HAP-1 (cell line): ENCODE data around the gene VAMP1.
"Not testable (repeated sequence)": the region's sequence is repeated elsewhere in the genome, so short reads cannot be mapped to it uniquely, and the experiment has no call there.

Experiments used
- DNase-seq, 2 experiments: peaks; one replicate each; pipeline ENCODE4 v3.0.0-alpha.2; 2016 to 2020; ENCODE audit warnings: low spot score in 2 of 2
- H3K27me3 ChIP-seq: fragments of 250-450 bp; sonication (Bioruptor Pico); 2 replicates; pipeline ENCODE4 v1.5.1; 2020; ENCODE audit warnings: low read depth, mild to moderate bottlenecking, moderate library complexity
- H3K36me3 ChIP-seq: fragments of 250-450 bp; sonication (Bioruptor Pico); replicated peaks from 2 replicates; pipeline ENCODE4 v1.5.1; 2020; ENCODE audit warnings: mild to moderate bottlenecking
- H3K4me1 ChIP-seq: fragments of 250-450 bp; sonication (Bioruptor Pico); 2 replicates; pipeline ENCODE4 v1.5.1; 2020; ENCODE audit warnings: mild to moderate bottlenecking
- H3K4me3 ChIP-seq: fragments of 250-450 bp; sonication (Bioruptor Pico); 2 replicates; pipeline ENCODE4 v1.5.1; 2020; ENCODE audit warnings: mild to moderate bottlenecking, moderate library complexity
- H3K9me3 ChIP-seq: fragments of 250-450 bp; sonication (Bioruptor Pico); 2 replicates; pipeline ENCODE4 v1.5.1; 2020; ENCODE audit warnings: mild to moderate bottlenecking, moderate library complexity
- in situ Hi-C: fragments of 300-500 bp; cut with MboI; formaldehyde crosslinking; loops from 3 replicates; pipeline ENCODE4 v1.14.3; 2020; ENCODE audit warnings: low sequenced_read_pairs, inconsistent platforms, mixed read lengths

The VAMP1 gene, protein sequence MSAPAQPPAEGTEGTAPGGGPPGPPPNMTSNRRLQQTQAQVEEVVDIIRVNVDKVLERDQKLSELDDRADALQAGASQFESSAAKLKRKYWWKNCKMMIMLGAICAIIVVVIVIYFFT

DNA sequence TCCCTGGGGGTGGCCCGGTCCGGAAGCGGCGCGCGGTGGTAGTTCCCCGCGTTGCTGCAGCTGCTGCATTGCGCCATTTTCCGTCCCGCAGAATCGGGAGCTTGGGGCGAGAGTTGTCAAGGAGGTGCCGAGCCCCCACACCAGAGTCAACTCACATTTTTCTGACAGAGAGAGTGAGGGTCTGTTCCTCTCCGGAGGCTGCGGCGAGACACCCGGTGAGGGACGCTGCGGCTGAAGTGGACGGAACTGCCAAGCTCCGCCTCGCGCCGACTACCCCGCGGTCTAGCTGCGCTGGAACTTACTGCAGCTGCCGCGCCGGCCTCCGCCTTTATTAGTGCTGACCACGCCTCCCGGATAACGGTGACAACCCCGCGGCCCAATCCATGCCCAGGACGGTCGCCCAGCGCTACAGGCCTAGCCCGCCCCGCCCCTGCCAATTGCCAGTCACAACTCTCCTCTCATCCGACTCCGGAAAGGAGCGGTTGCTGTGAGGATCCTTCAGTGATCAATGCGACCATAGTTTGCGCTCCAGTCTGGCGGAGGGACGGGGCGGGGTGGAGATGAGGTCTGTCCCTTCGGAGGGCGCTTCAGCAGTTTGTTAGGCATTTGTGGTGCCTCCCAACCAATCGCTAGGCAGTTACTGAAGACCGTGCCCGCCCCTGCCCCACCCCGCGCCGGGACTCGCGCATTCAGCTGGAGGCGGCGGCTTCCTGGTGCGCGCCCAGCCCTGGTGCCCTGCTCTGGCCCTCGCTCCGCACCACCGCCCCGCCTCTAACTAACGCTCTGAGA lies at the start of gene VAMP1:
Gene VAMP1, minus strand, starts transcription at position 303 of the 789 bp plus-strand sequence. Its CDS starts 146 bp downstream, at position 157.
- Histone ChIP-seq H3K27me3 (no peaks in the 10 kb centered on the region), H3K9me3 (no peaks in the 10 kb centered on the region), H3K4me1 (peaks cover 5% of the 10 kb centered on the region; the same call in 1 of the 2 replicates), H3K36me3 (peaks cover 6% of the 10 kb centered on the region; the same call in 1 of the 2 replicates), H3K4me3 (peak within 1 kb of the TSS; percentile 76)
- peak; percentile 97 to 99 for DNase-seq
- in situ Hi-C loops: no loop called here

DNA sequence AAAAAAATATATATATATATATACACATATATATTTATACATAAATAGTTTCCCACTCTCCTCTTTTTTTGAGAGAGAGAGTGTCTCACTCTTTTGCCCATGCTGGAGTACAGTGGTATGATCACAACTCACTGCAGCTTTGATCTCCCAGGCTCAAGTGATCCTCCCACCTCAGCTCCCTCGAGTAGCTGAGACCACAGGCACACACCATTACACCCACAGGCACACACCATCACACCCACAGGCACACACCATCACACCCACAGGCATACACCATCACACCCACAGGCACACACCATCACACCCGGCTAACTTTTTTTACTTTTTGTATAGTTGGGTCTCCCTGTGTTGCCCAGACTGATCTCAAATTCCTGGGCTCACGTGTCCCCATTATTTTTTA lies 49.7 kb upstream of the VAMP1 start:
- H3K9me3 ChIP-seq: no peaks in the 10 kb centered on the region
- H3K36me3 ChIP-seq: peaks cover 97% of the 10 kb centered on the region
- in situ Hi-C loops: no loop called here
- no peaks in the 10 kb centered on the region for H3K27me3 ChIP-seq
- no peak overlapping the region for H3K4me3 ChIP-seq
- DNase-seq: no peak
- H3K4me1 ChIP-seq: no peaks in the 10 kb centered on the region

DNA sequence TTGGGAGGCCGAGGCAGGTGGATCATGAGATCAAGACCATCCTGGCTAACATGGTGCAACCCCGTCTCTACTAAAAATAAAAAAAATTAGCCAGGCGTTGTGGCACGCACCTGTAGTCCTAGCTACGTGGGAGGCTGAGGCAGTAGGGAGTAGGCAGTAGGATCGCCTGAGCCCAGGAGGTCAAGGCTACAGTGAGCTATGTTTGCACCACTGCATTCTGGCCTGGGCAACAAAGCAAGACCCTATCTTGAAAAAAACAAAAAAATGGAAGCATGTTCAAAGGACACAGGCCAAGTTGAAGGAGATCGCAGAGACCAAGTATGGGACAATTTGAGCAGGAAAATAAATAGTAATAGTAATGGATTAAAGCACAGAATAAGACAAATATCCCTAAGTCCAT lies 37.6 kb upstream of the VAMP1 start:
- no peak for DNase-seq
- Histone ChIP-seq H3K9me3 (no peaks in the 10 kb centered on the region), H3K27me3 (no peaks in the 10 kb centered on the region), H3K36me3 (peaks cover 74% of the 10 kb centered on the region), H3K4me3 (no peak overlapping the region), H3K4me1 (peaks cover 4% of the 10 kb centered on the region; the same call in 1 of the 2 replicates)
- in situ Hi-C loops: no loop called here

DNA sequence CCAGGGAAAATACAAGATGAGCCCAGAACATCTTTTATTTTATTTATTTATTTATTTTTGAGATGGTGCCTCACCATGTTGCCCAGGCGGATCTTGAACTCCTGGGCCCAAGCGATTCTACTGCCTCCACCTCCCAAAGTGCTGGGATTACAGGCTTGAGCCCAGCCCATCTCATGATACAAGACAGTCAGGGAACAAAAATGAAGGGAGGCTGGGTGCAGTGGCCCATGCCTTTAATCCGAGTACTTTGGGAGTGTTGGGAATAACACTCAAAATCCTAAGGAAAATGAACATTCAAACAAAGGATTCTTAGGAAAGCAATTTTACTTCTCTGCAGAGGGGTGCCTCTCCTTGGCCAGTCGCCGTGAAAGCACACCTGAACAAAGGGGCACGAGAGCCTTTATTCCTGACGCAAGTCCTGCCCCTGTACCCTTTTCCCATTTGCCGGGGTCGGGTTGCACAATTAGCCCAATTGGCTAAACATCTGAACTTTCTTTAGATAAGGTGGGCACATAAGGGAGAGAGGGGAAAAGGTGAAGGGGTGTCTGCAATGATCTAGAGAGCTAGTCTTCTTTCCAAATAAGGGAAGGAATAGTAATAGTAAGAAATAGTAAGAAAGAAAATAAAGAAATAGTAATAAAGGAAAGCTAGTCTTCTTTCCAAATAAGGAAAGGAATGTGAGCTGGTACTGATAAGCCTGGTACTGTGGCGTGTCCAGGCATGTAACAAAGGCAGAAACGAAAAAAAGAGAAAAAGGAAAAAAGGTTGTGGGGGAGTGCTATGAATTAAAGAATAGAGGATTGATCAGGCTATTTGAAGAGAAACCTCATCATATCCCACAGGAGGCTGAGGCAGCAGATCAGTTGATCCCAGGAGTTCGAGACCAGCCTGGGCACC lies 36.9 kb upstream of the VAMP1 start:
- no peaks in the 10 kb centered on the region for H3K27me3 ChIP-seq
- no peak overlapping the region for H3K4me3 ChIP-seq
- peaks cover 4% of the 10 kb centered on the region; the same call in 1 of the 2 replicates for H3K4me1 ChIP-seq
- H3K36me3 ChIP-seq: peaks cover 73% of the 10 kb centered on the region
- H3K9me3 ChIP-seq: no peaks in the 10 kb centered on the region
- peak in 1 of 2 experiments; percentile 32 for DNase-seq
- in situ Hi-C loops: no loop called here

DNA sequence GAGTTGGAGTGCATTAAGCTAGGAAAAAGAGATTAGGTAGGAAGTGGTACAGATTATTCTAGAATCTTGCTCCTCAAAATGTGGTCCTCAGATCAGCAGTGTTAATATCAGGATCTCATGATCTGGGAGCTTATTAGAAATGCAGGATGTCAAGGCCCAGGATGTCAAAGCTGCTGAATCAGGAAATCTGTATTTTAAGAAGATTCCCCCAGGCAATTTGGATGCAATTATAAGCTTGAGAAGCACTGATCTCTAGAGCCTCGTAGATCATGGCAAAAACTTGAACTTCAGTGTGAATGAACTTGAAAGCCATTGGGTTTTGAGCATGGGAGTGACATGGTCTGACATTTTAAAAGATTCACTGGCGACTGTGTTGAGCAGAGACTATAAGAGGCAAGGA lies 30.0 kb upstream of the VAMP1 start:
- in situ Hi-C loops: no loop called here

DNA sequence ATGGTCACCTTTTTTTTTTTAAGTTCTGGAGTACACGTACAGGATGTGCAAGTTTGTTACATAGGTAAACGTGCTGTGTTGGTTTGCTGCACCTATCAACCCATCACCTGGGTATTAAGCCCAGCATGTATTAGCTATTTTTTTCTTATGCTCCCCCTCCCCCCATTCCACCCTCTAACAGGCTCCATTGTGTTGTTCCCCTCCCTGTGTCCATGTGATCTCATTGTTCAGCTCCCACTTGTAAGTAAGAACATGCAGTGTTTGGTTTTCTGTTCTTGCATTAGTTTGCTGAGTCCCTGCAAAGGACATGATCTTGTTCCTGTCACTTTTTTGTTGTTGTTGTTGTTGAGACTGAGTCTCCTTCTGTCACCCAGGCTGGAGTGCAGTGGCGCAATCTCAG lies 26.8 kb upstream of the VAMP1 start:
- H3K36me3 ChIP-seq: peaks cover 71% of the 10 kb centered on the region

More for the DNA sequence above, 30.0 kb upstream of the VAMP1 start:
- no peaks in the 10 kb centered on the region for H3K9me3 ChIP-seq
- no peaks in the 10 kb centered on the region for H3K27me3 ChIP-seq
- no peak for DNase-seq
- H3K4me1 ChIP-seq: peaks cover 8% of the 10 kb centered on the region
- peaks cover 85% of the 10 kb centered on the region for H3K36me3 ChIP-seq
- H3K4me3 ChIP-seq: no peak overlapping the region

DNA sequence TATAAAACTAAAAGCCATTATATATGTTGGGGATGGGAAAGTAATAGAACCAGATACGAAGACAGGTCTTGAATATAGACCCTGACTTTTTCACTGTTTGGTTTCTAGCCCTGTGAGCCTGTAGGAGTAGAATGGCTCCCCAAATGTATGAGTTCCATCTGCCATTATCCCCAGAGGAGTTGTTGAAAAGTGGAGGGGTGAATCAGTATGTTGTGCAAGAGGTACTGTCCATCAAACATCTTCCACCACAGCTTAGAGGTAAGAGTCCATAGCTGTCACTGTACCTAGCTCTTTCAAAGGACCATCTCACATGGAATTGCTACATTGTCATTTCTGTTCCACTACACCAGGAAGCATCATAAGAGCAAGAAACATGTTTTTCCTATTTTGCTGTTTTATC lies 24.5 kb upstream of the VAMP1 start:
- peaks cover 21% of the 10 kb centered on the region for H3K4me1 ChIP-seq
- peaks cover 60% of the 10 kb centered on the region for H3K36me3 ChIP-seq
- H3K9me3 ChIP-seq: no peaks in the 10 kb centered on the region
- DNase-seq: no peak
- H3K4me3 ChIP-seq: peak overlapping the region; percentile 81
- H3K27me3 ChIP-seq: no peaks in the 10 kb centered on the region
- in situ Hi-C loops: no loop called here

More for the DNA sequence above, 26.8 kb upstream of the VAMP1 start:
- H3K4me1 ChIP-seq: peaks cover 14% of the 10 kb centered on the region
- H3K27me3 ChIP-seq, in situ Hi-C loops, H3K9me3 ChIP-seq, H3K4me3 ChIP-seq, DNase-seq: not testable (repeated sequence)

DNA sequence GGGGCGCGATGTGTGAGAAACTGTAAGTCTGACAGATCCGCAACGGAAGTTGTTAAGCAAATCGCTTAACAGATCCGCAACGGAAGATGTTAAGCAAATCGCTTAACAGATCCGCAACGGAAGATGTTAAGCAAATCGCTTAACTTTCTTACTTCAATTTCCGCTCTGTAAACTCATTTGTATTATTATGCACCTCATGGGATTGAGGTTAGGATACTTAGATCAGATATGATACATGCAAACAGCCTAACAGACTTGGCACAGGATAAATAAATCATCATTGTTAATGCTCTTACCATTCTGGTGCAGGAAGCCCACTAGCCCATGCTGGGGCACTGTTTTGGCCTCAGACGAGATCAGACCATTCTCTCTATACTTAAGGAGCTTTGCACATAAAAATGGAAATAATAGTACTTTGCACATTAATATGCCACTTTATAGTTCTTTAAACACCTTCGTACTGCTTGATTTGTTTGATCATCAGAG lies 23.8 kb upstream of the VAMP1 start:
- Histone ChIP-seq H3K9me3 (no peaks in the 10 kb centered on the region), H3K27me3 (no peaks in the 10 kb centered on the region), H3K4me1 (peaks cover 21% of the 10 kb centered on the region), H3K36me3 (peaks cover 53% of the 10 kb centered on the region), H3K4me3 (peak overlapping the region; percentile 81)
- in situ Hi-C loops: no loop called here
- DNase-seq: peak in 1 of 2 experiments; percentile 19

DNA sequence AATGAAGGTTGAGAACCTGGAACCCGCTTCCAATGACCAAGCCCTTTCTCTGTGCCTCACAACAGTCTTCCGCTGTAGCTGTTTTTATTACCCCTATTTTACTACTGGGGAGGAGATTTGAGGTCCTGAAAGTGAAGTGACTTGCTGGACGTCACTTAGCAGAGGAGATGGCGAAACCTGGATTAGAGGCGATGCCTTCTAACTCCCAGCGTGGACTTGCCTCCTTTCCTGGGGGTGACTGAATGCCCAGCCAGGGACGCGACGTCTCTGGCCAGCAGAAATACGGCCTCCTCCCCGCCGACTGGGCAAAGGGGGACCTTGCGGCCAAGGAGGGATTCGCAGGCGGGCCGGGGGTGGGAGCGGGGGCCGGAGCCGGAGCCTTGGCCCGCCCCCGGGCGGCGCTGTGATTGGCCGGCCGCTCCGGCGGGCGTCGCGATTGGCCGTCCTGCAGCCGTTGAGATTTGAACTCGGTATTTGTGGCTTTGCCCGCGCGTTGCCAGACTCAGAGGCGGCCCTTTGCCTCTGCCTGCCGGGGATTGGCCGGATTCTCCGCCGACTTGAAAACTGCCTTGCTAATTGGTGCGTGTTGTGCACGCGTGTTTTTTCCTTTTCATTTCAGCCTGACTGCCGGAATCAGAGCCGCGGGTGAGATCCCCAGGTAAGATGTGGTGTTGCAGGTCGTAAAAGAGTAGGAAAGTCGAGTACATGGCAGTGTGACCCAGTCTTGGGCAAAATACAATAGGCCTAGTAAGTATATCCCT lies 23.2 kb upstream of the VAMP1 start, which contains the start of gene NCAPD2:
Gene NCAPD2, plus strand, starts transcription at position 606 of the 761 bp plus-strand sequence. CDS start 997 bp downstream, outside the sequence.
- peak; percentile 97 for DNase-seq
- peaks cover 21% of the 10 kb centered on the region for H3K4me1 ChIP-seq
- peaks cover 47% of the 10 kb centered on the region for H3K36me3 ChIP-seq
- peak within 1 kb of the TSS; percentile 81 for H3K4me3 ChIP-seq
- in situ Hi-C loops: no loop called here
- no peaks in the 10 kb centered on the region for H3K9me3 ChIP-seq
- H3K27me3 ChIP-seq: no peaks in the 10 kb centered on the region

DNA sequence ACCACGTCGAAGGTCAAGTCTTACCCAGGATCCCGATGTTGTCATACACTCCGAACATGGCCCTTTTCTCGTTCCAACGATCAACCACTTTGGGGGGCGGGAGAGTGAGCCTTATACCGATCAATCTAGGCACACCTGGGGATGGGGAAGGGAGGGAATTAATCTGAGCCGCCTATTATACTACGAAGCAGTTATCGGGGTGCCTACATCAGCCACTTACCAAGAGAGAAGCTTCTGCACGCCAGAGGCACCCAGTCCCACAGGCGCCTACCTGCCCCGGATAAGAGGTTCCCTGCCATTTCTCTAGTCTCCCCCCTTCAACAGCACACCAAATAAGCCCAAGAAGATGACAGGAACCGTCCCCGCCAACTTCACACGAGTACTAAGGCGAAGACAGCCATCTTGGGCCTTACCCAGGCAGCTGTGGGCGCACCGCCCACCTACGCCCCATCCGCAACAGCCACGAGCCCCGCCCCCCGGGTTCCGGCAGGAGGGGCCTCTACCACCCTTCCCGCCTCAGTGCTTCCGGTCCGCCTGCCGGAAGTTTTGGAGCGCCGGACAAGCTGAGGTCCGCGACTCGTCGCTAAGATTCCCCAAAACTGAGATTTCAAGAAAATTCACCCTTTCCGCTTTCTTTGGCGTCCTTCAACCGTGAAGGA lies 22.5 kb upstream of the VAMP1 start, which contains the start of gene MRPL51:
Gene MRPL51, minus strand, starts transcription at position 425 of the 659 bp plus-strand sequence. Its CDS starts 126 bp downstream, at position 299.
- Histone ChIP-seq H3K4me3 (peak within 1 kb of the TSS; percentile 81), H3K27me3 (no peaks in the 10 kb centered on the region), H3K4me1 (peaks cover 21% of the 10 kb centered on the region), H3K9me3 (no peaks in the 10 kb centered on the region), H3K36me3 (peaks cover 40% of the 10 kb centered on the region)
- in situ Hi-C loops: no loop called here
- DNase-seq: peak; percentile 92 to 99

DNA sequence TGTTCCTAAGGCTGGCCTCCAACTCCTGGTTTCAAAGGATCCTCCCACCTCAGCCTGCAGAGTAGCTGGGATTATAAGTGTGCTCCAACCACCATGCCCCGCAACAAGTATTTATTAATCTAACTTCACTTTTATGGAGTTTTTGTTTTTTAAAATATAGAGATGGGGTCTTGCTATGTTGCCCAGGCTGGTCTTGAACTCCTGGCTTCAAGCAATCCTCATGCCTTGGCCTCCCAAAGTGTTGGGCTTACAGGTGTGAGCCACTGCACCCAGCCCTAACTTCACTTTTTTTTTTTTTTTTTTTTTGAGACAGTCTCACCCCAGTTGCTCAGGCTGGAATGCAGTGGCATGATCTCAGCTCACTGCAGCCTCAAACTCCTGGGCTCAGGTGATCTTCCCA lies 20.2 kb upstream of the VAMP1 start:
- Histone ChIP-seq H3K4me1 (peaks cover 15% of the 10 kb centered on the region), H3K36me3 (peaks cover 21% of the 10 kb centered on the region)
- H3K9me3 ChIP-seq, DNase-seq, H3K4me3 ChIP-seq, in situ Hi-C loops, H3K27me3 ChIP-seq: not testable (repeated sequence)

DNA sequence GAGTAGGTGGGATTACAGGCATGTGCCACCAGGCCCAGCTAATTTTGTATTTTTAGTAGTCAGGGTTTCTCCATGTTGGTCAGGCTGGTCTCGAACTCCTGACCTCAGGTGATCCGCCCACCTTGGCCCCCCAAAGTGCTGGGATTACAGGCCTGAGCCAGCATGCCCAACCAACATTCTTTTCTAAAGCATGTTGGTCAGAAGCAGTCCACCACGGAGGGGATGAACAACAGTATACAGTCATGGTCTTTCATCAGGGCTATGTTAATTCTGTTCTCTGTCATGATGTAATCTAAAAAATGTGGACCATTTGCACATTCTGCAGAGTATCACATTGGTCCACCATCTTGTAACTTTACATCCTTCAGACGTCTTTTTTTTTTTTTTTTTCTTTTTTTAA lies 19.0 kb upstream of the VAMP1 start:
- DNase-seq: no peak
- no peak overlapping the region for H3K4me3 ChIP-seq
- H3K27me3 ChIP-seq: no peaks in the 10 kb centered on the region
- H3K9me3 ChIP-seq: no peaks in the 10 kb centered on the region
- H3K4me1 ChIP-seq: peaks cover 8% of the 10 kb centered on the region
- in situ Hi-C loops: no loop called here
- peaks cover 9% of the 10 kb centered on the region for H3K36me3 ChIP-seq
